Brain microvascular endothelial cell (primary cell): ENCODE results near the gene OR5P2.

Experiments
- DNase-seq: peaks from one replicate; pipeline ENCODE4 v3.0.0-alpha.2; 2020
- H3K27ac ChIP-seq: fragments of 250-450 bp; sonication (Bioruptor Pico); 2 replicates; pipeline ENCODE4 v1.5.1; 2020; ENCODE audit warnings: mild to moderate bottlenecking, moderate library complexity
- H3K27me3 ChIP-seq: fragments of 250-450 bp; sonication (Bioruptor Pico); replicated peaks from 2 replicates; pipeline ENCODE4 v1.5.1; 2020; ENCODE audit warnings: mild to moderate bottlenecking
- H3K36me3 ChIP-seq: fragments of 250-450 bp; sonication (Bioruptor Pico); replicated peaks from 2 replicates; pipeline ENCODE4 v1.5.1; 2020; ENCODE audit warnings: mild to moderate bottlenecking
- H3K4me3 ChIP-seq: 2 replicates; pipeline ENCODE4 v1.5.1; 2011; ENCODE audit warnings: low read depth, mild to moderate bottlenecking, control low read depth, low read length, moderate library complexity
- CTCF ChIP-seq: IDR thresholded peaks from 2 replicates; pipeline ENCODE4 v1.5.1; 2011; ENCODE audit warnings: low read depth, mild to moderate bottlenecking, moderate library complexity, low read length, control low read depth, inconsistent platforms; ENCODE audit errors: missing control alignments
- in situ Hi-C: cut with HindIII; loops from 2 replicates; pipeline ENCODE4 v1.10.0; 2017; ENCODE audit warnings: low sequenced_read_pairs, low pct_ligation_motif_present

Gene OR5P2

GRCh38 chr11:7759010-7759409 is 37.7 kb downstream of the OR5P2 start:
- H3K36me3 ChIP-seq = no peaks in the 10 kb centered on the region
- DNase-seq = no peak

GRCh38 chr11:7749456-7749855 is 47.3 kb downstream of the OR5P2 start:
- Histone ChIP-seq H3K4me3 (no peak overlapping the region), H3K36me3 (no peaks in the 10 kb centered on the region), H3K27me3 (no peaks in the 10 kb centered on the region), H3K27ac (no peak overlapping the region)
- TF ChIP-seq CTCF = no peak
- in situ Hi-C loops = no loop called here
- no peak for DNase-seq

More at GRCh38 chr11:7759010-7759409, 37.7 kb downstream of the OR5P2 start:
- Histone ChIP-seq H3K27me3 (no peaks in the 10 kb centered on the region), H3K27ac (no peak overlapping the region), H3K4me3 (no peak overlapping the region)
- TF ChIP-seq CTCF = no peak
- in situ Hi-C loops = no loop called here
